ENCODE measurements around the gene BRD9. TPM values are rescaled to one million over a fixed set of nuclear protein-coding genes. Genes with fewer than 3 reads are reported as not detected.

BRD9 gene
- total and polyA plus RNA-seq, 2 of the 13 experiments (the other 11 are each of a cell fraction or from before 2014, with no cell fraction given), result 5.2 to 22.9 TPM

GRCh38 chr5:893137-893506, 521 bp upstream of the BRD9 start (continued):
- TF ChIP-seq ZBED4 (CRISPR knock-in tag; IDR thresholded peaks at IDR 0.05; ENCODE audit: borderline replicate concordance) (0 out of 2 replicates have a peak, but pooled peaks have one; percentile 10), ZNF572 (CRISPR knock-in tag; IDR thresholded peaks at IDR 0.05) (no peak), KAT7 (CRISPR knock-in tag; IDR thresholded peaks at IDR 0.05; ENCODE audit: borderline replicate concordance) (0 out of 2 replicates have a peak, but pooled peaks have one; percentile 6), DZIP1 (CRISPR knock-in tag; IDR thresholded peaks at IDR 0.05) (0 out of 2 replicates have a peak, but pooled peaks have one; percentile 50), HNF4A (CRISPR knock-in tag; IDR thresholded peaks at IDR 0.05) (peak; percentile 8; the same call in 1 of the 2 replicates), FLYWCH1 (CRISPR knock-in tag; IDR thresholded peaks at IDR 0.05) (no peak), ZBTB44 (CRISPR knock-in tag; IDR thresholded peaks at IDR 0.05) (no peak), ZBTB49 (CRISPR knock-in tag; IDR thresholded peaks at IDR 0.05; ENCODE audit: borderline replicate concordance) (no peak)

Measured in HepG2 (cell line).